Transverse colon (tissue), 4 donors: ENCODE results near the gene MTA1. TPM values are rescaled to one million over a fixed set of nuclear protein-coding genes. Genes with fewer than 3 reads are reported as not detected.
A peak's percentile ranks its signal among the peaks of the same experiment; 100 is the strongest.

Source experiments
- DNase-seq: peaks from one replicate; pipeline ENCODE4 v3.0.0-alpha.2; 2019
- H3K27ac ChIP-seq, 4 donors: fragments of 200-600 bp; sonication (generic); 2 replicates each; pipeline ENCODE4 v1.5.1; 2016 to 2018; ENCODE audit warnings: inconsistent platforms in 4 of 4
- H3K27me3 ChIP-seq: fragments of 200-600 bp; sonication (generic); 2 replicates; pipeline ENCODE4 v1.5.1; 2017; ENCODE audit warnings: inconsistent platforms
- H3K36me3 ChIP-seq, 4 donors: fragments of 200-600 bp; sonication (generic); 2 replicates each; pipeline ENCODE4 v1.5.1; 2017 to 2019; ENCODE audit warnings: inconsistent platforms in 4 of 4
- H3K4me1 ChIP-seq, 4 donors: fragments of 200-600 bp; sonication (generic); 2 replicates each; pipeline ENCODE4 v1.5.1; 2017 to 2020; ENCODE audit warnings: inconsistent platforms in 4 of 4
- H3K4me3 ChIP-seq, 4 donors: fragments of 200-600 bp; sonication (generic); 1 replicate in 1 of 4; 2 replicates in 3 of 4; pipeline versions ENCODE4 v1.5.1 to v1.6.1; 2017 to 2019; ENCODE audit warnings: inconsistent platforms in 4 of 4
- H3K9me3 ChIP-seq, 2 donors: fragments of 200-600 bp; sonication (generic); 2 replicates each; pipeline ENCODE4 v1.5.1; 2017 to 2019; ENCODE audit warnings: inconsistent platforms in 2 of 2
- CTCF ChIP-seq, 5 experiments: fragments of 200-600 bp in 3 of 5; fragments of 450-650 bp in 2 of 5; sonication (generic) in 3 of 5; IDR thresholded peaks; 1 replicate in 2 of 5; 2 replicates in 3 of 5; pipeline ENCODE4 v1.5.1; 2016 to 2017; ENCODE audit warnings: antibody characterized with exemption in 5 of 5, inconsistent platforms in 3 of 5, mild to moderate bottlenecking in 2 of 5, moderate library complexity in 1 of 5
- EP300 ChIP-seq: sonication (generic); formaldehyde crosslinking; IDR thresholded peaks from one replicate; pipeline ENCODE4 v1.6.1; 2017; ENCODE audit warnings: antibody characterized with exemption, low read depth
- POLR2A ChIP-seq: fragments of 450-650 bp; IDR thresholded peaks from one replicate; pipeline ENCODE4 v1.6.1; 2016; ENCODE audit warnings: antibody characterized with exemption, mild to moderate bottlenecking, moderate library complexity
- POLR2AphosphoS5 ChIP-seq, 3 donors: sonication (generic); formaldehyde crosslinking; IDR thresholded peaks; one replicate each; pipeline ENCODE4 v1.6.1; 2016; ENCODE audit warnings: antibody characterized with exemption in 3 of 3
- WGBS, 2 donors: methylation state at CpG; one replicate each; pipeline ENCODE4 v1.1.5; 2018; ENCODE audit warnings: low coverage in 1 of 2; 5-methylcytosine and 5-hydroxymethylcytosine counted together
- in situ Hi-C, 4 donors: fragments of 200-750 bp; cut with MboI; loops; one replicate each; pipeline versions ENCODE4 v1.15.0 to v1.15.1; 2017; ENCODE audit warnings: low sequenced_read_pairs in 3 of 4, low pct_ligation_motif_present in 1 of 4, low pct_unique_long_range_greater_than_20kb in 1 of 4
- intact Hi-C: fragments of 100-400 bp; cut with DNase I; formaldehyde crosslinking; loops from one replicate; pipeline ENCODE4 v1.15.1; 2023; ENCODE audit warnings: low total_unique reads
- total RNA-seq, 4 donors: library from RNA; depleted of rRNA; stranded (reverse); fragments of >200 nt; gene quantifications; one replicate each; pipeline ENCODE4 v1.1.0, GENCODE V29; 2016

Gene MTA1
- total RNA-seq, 4 donors from 2014 or later, result 79.4 to 293 (median 106) TPM

- H3K4me1 ChIP-seq, result peaks cover 17 to 44% (median 37%) of the 10 kb centered on the region in 4 donors
These were observed 52.3 kb downstream of the MTA1 start for GRCh38 chr14:105471823-105472485.

DNA sequence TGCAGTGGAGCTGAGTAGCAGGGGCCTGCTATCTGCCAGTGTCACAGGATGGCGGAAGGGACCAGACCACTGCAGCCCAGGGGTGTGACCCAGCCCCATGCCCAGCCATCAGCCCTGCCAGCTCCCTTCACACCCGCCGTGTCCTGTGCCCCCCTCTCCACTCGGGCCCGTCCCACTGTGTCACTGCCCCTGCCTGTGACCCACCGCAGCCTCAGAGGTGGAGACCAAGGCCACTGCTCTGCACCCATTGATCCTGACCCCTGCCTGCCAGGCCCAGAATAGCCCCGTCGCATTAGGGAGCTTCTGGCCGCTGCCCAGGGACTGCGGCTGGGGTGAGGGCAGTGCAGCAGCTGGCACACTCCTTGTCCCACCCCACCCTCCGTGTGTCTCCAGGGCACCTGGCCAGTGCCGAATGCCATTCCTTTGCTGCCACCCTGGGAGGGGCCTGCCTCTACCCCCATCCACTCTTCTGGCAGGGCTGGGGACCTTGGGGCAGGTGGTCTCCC lies 52.9 kb downstream of the MTA1 start:
- no peak overlapping the region for H3K4me3 ChIP-seq
- H3K36me3 ChIP-seq, result no peaks in the 10 kb centered on the region
- no peaks in the 10 kb centered on the region for H3K9me3 ChIP-seq
- no peak for DNase-seq
- peaks cover 22 to 48% (median 39%) of the 10 kb centered on the region in 4 donors for H3K4me1 ChIP-seq
- WGBS, 2 donors, result 47 to 70% methylated on average over 2 to 11 of the region's 12 CpGs
- in situ Hi-C loops, result no loop called here
- H3K27me3 ChIP-seq, result peaks cover 39% of the 10 kb centered on the region
- TF ChIP-seq EP300 (no peak), CTCF (IDR thresholded peaks at IDR 0.05) (no peak), POLR2A (no peak), POLR2AphosphoS5 (IDR thresholded peaks at IDR 0.05) (no peak)
- H3K27ac ChIP-seq, result peak overlapping the region in 2 of 4 donors; percentile 5 to 78
- intact Hi-C loops, result no loop called here

More at GRCh38 chr14:105471823-105472485, 52.3 kb downstream of the MTA1 start:
- TF ChIP-seq CTCF (IDR thresholded peaks at IDR 0.05) (no peak), POLR2A (no peak), EP300 (no peak), POLR2AphosphoS5 (IDR thresholded peaks at IDR 0.05) (no peak)
- Histone ChIP-seq H3K27me3 (peaks cover 35% of the 10 kb centered on the region), H3K27ac (peak overlapping the region in 1 of 4 donors; percentile 5), H3K4me3 (no peak overlapping the region), H3K36me3 (no peaks in the 10 kb centered on the region), H3K9me3 (no peaks in the 10 kb centered on the region)
- intact Hi-C loops (no loop called here), in situ Hi-C loops (no loop called here)
- WGBS, 2 donors, result 83 to 100% methylated on average over 1 to 8 of the region's 8 CpGs
- no peak for DNase-seq

DNA sequence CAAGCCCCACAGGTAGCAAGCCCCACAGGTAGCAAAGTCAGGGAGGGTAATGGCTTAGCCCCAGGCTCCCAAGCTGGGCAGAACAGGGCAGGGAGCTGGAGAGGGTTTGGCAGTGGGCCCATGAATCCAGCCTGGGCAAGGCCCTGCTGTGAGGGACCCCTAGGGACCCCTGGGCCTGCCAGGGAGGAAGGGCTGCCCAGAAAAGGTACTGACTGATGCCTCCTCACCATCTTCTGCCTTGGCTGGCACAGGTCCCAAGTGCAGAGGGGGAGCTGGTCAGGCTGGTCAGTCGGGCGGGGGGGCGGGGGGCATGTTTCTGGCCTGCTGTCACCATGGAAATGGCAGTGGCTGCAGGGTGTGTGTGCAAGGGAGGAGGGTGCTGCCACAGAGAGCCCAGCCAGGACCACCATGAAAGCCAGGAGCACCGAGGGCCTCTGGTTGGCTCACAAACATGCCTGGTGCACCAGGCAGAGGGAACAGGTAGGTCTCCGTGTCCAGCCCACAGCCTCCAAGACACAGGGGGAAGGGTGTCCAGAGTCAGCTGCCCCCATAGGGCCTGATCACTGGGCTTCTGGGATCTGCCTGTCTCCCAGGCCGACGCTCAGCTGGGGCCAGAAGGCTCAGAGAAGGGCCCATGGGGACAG lies 53.5 kb downstream of the MTA1 start:
- Histone ChIP-seq H3K36me3 (no peaks in the 10 kb centered on the region), H3K27me3 (peaks cover 43% of the 10 kb centered on the region), H3K27ac (peak overlapping the region; percentile 69 to 78 (median 76)), H3K9me3 (no peaks in the 10 kb centered on the region), H3K4me3 (peak overlapping the region in 2 of 4 donors; percentile 63 to 69), H3K4me1 (peaks cover 25 to 52% (median 41%) of the 10 kb centered on the region in 4 donors)
- TF ChIP-seq CTCF (IDR thresholded peaks at IDR 0.05) (no peak), POLR2A (no peak), EP300 (no peak), POLR2AphosphoS5 (IDR thresholded peaks at IDR 0.05) (no peak)
- DNase-seq, result no peak
- 36% methylated on average over 4 of the region's 7 CpGs; no CpG with 5 or more reads in 1 of the 2 donors for WGBS, 2 donors
- intact Hi-C loops, result no loop called here
- in situ Hi-C loops, result no loop called here
